GM23248 (cell line): ENCODE measurements around the gene COLEC11.

Experiments used
- EZH2 ChIP-seq: fragments of 200-600 bp; sonication (generic); IDR thresholded peaks from 2 replicates; pipeline ENCODE4 v1.6.1; 2018; ENCODE audit warnings: antibody characterized with exemption, mild to moderate bottlenecking; ENCODE audit not compliant: insufficient read depth, poor library complexity, severe bottlenecking
- EZH2phosphoT487 ChIP-seq: fragments of 200-600 bp; sonication (generic); IDR thresholded peaks from 2 replicates; pipeline ENCODE4 v1.6.1; 2018; ENCODE audit warnings: antibody characterized with exemption, moderate library complexity, mild to moderate bottlenecking, low read depth; ENCODE audit not compliant: insufficient read depth

DNA sequence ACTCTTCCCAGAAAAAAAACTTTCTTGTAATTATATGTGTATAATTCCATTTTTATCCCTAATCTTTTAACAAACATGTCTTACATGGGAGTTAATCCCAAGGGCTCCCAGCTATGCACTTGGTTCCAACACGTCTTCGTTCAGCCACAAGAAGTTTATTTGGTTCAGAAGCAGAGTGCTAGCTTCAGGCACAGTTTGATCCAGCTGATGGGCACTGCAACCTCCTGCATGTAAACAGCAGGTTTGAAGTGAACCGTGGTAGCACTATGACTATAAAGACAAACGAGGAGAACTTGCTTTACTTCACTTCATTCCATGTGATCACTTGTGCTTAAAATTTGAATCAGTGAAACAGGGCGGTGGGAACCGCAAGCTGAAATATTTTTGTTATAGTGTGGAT lies 29.8 kb upstream of the COLEC11 start:
- TF ChIP-seq EZH2phosphoT487 (no peak), EZH2 (no peak)
